Lung (tissue), 12 donors: ENCODE results near the gene MMP14. TPM values are rescaled to one million over a fixed set of nuclear protein-coding genes. Genes with fewer than 3 reads are reported as not detected.

Source experiments
- ATAC-seq: fragments of 200-7000 bp; cut with Tn5 transposase; one replicate; pipeline ENCODE4 v1.9.1; 2020; ENCODE audit warnings: moderate number of reproducible peaks; ENCODE audit not compliant: insufficient read depth, low FRiP score
- DNase-seq, 3 donors: peaks; one replicate each; pipeline ENCODE4 v3.0.0-alpha.2; 2013 to 2017
- H3K27ac ChIP-seq, 2 donors: one replicate each; pipeline ENCODE4 v1.5.1; 2013; ENCODE audit warnings: mild to moderate bottlenecking in 2 of 2, moderate library complexity in 2 of 2, control low read depth in 1 of 2, inconsistent platforms in 1 of 2, low read depth in 1 of 2, low read length in 1 of 2
- H3K27me3 ChIP-seq, 3 donors: one replicate each; pipeline ENCODE4 v1.5.1; 2013; ENCODE audit warnings: low read length in 2 of 3; ENCODE audit not compliant: control insufficient read depth in 3 of 3, insufficient read depth in 3 of 3
- H3K36me3 ChIP-seq, 4 donors: one replicate each; pipeline ENCODE4 v1.5.1; 2013; ENCODE audit warnings: low read length in 4 of 4, mild to moderate bottlenecking in 1 of 4, moderate library complexity in 1 of 4; ENCODE audit not compliant: control insufficient read depth in 4 of 4, insufficient read depth in 4 of 4
- H3K4me1 ChIP-seq, 5 donors: one replicate each; pipeline ENCODE4 v1.5.1; 2013; ENCODE audit warnings: low read length in 5 of 5, mild to moderate bottlenecking in 2 of 5, moderate library complexity in 1 of 5; ENCODE audit not compliant: control insufficient read depth in 5 of 5, insufficient read depth in 5 of 5
- H3K4me3 ChIP-seq: one replicate; pipeline ENCODE4 v1.5.1; 2013; ENCODE audit warnings: mild to moderate bottlenecking, control low read depth, moderate library complexity
- H3K9ac ChIP-seq, 2 donors: one replicate each; pipeline ENCODE4 v1.5.1; 2013; ENCODE audit warnings: low read length in 2 of 2, control low read depth in 1 of 2; ENCODE audit not compliant: insufficient read depth in 1 of 2
- H3K9me3 ChIP-seq, 4 donors: one replicate each; pipeline ENCODE4 v1.5.1; 2013; ENCODE audit warnings: low read length in 3 of 4, mild to moderate bottlenecking in 1 of 4, moderate library complexity in 1 of 4; ENCODE audit not compliant: control insufficient read depth in 4 of 4, insufficient read depth in 3 of 4
- WGBS, 2 donors: extraction: QIAGEN DNeasy Blood & Tissue Kit; methylation state at CpG; one replicate each; pipeline ENCODE4 v1.1.7; 2013; 5-methylcytosine and 5-hydroxymethylcytosine counted together
- polyA plus RNA-seq, 2 donors: library from polyadenylated mRNA; stranded (reverse); fragments of 200-250 nt; gene quantifications; one replicate each; pipeline ENCODE4 v1.2.1, GENCODE V29; 2013
- total RNA-seq, 2 donors: library from RNA; depleted of rRNA in 1 of 2; stranded (reverse); fragments of >200 nt in 1 of 2; gene quantifications; one replicate each; pipeline ENCODE4 v1.2.1, GENCODE V29; 2014 to 2021
- TF ChIP-seq, protein P1 (sequence below): IDR thresholded peaks from 2 replicates; pipeline ENCODE4 v1.5.1; 2012; ENCODE audit warnings: mild to moderate bottlenecking; ENCODE audit errors: control extremely low read depth, extremely low read depth
- donor health status: control.
- donor health status: control.
- donor health status: Bipolar disorder and iron deficiency.
- donor health status: healthy.
- donor health status: DM: yes; HTN: yes; CAD: no.

MMP14 gene
- total and polyA plus RNA-seq, 4 donors = 121 to 162 (median 135) TPM

DNA sequence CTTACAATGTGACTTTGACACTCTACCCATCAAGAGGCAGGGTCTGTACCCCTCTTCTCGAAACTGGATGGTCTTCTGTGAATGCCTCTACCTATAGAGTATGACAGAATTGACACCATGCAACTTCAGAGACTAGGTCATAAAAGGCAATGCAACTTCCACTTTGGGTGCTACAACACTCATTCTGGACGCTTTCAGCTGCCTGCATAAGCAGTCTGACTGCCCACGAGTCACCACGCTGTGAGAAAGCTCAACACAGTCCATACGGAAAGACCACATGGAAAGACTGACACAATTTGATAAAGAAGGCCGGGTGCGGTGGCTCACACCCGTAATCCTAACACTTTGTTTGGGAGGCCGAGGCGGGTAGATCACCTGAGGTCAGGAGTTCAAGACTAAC is 36.0 kb upstream of the MMP14 start:
- H3K27ac ChIP-seq = no peak overlapping the region
- ATAC-seq = no peak

DNA sequence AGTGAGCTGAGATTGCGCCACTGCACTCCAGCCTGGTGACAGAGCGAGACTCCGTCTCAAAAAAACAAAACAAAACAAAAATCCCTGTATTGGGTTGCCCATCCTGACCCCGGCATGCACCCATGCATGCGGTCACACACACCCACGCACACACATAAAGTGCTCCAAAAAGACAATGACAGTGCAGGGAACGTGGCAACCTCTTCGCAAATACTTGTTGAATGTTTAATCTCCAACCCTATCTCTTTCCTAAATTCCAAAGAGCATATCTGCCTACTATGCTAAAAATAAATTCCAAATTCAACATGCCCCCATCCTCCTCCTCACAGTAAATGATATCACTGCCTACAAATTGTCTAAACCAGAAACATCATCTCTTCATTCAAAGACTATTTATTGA is 34.7 kb upstream of the MMP14 start:
- no peak overlapping the region for H3K9ac ChIP-seq
- TF ChIP-seq, protein P1, sequence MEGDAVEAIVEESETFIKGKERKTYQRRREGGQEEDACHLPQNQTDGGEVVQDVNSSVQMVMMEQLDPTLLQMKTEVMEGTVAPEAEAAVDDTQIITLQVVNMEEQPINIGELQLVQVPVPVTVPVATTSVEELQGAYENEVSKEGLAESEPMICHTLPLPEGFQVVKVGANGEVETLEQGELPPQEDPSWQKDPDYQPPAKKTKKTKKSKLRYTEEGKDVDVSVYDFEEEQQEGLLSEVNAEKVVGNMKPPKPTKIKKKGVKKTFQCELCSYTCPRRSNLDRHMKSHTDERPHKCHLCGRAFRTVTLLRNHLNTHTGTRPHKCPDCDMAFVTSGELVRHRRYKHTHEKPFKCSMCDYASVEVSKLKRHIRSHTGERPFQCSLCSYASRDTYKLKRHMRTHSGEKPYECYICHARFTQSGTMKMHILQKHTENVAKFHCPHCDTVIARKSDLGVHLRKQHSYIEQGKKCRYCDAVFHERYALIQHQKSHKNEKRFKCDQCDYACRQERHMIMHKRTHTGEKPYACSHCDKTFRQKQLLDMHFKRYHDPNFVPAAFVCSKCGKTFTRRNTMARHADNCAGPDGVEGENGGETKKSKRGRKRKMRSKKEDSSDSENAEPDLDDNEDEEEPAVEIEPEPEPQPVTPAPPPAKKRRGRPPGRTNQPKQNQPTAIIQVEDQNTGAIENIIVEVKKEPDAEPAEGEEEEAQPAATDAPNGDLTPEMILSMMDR = no peak
- H3K36me3 ChIP-seq = peaks cover 0 to 2% (median 0%) of the 10 kb centered on the region in 4 donors
- H3K4me1 ChIP-seq = peaks cover 0 to 2% (median 0%) of the 10 kb centered on the region in 5 donors
- ATAC-seq = no peak
- 73 to 78% methylated on average over 8 of the region's 8 CpGs for WGBS, 2 donors
- no peak overlapping the region for H3K27ac ChIP-seq
- no peaks in the 10 kb centered on the region for H3K9me3 ChIP-seq
- no peaks in the 10 kb centered on the region for H3K27me3 ChIP-seq
- no peak overlapping the region for H3K4me3 ChIP-seq
- DNase-seq = no peak

More for the DNA sequence above, 36.0 kb upstream of the MMP14 start:
- H3K4me1 ChIP-seq = peaks cover 0 to 4% (median 0%) of the 10 kb centered on the region in 5 donors
- no peak overlapping the region for H3K4me3 ChIP-seq
- WGBS, 2 donors = 78 to 87% methylated on average over 10 of the region's 10 CpGs
- H3K9ac ChIP-seq = no peak overlapping the region
- H3K36me3 ChIP-seq = peaks cover 0 to 2% (median 0%) of the 10 kb centered on the region in 4 donors
- H3K27me3 ChIP-seq = no peaks in the 10 kb centered on the region
- DNase-seq = no peak
- TF ChIP-seq, protein P1 = no peak
- no peaks in the 10 kb centered on the region for H3K9me3 ChIP-seq

DNA sequence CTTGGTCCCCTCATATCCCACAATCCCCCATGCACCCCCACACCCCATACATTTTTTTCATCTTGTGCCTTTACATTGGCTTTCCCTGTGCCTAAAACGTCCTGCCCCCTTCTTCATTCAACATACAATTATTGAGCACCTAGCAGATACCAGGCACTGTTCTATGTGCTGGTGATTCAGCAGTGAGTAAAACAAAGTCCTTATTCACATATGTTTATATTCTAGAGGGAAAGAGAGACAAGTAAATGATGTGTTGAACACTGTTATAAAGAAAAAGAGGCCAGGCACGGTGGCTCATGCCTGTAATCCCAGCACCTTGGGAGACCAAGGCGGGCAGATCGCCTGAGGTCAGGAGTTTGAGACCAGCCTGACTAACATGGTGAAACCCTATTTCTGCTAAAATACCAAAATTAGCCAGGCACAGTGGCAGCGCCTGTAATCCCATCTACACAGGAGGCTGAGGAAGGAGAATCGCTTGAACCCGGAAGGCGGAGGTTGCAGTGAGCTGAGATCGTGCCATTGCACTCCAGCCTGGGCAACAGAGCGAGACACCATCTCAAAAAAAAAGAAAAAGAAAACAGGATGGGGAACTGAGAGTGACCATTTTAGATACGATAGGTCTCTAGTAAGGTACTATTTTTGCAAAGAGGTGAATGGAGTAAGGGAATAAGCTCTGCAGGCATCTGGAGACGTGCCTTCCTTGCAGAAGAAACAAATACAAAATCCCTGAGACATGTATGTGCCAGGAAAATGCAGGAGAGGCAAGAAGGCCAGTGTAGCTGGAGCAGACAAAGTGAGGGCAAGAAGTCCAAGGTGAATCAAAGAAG is 33.3 kb upstream of the MMP14 start:
- H3K27ac ChIP-seq = no peak overlapping the region

More for the DNA sequence above, 33.3 kb upstream of the MMP14 start:
- TF ChIP-seq, protein P1 = no peak
- DNase-seq (no peak), ATAC-seq (no peak)
- Histone ChIP-seq H3K4me1 (peaks cover 0 to 2% (median 0%) of the 10 kb centered on the region in 5 donors), H3K36me3 (no peaks in the 10 kb centered on the region), H3K9ac (no peak overlapping the region), H3K4me3 (no peak overlapping the region), H3K27me3 (no peaks in the 10 kb centered on the region), H3K9me3 (no peaks in the 10 kb centered on the region)
- 85 to 87% methylated on average over 12 of the region's 12 CpGs for WGBS, 2 donors
